Activated CD4-positive, alpha-beta T cell treated with anti-CD3 and anti-CD28 coated beads, Interleukin-2, amount 10 ng/mL, durations not matched to agents 24 days and 14 days (primary cell): ENCODE results near the gene GRK5. TPM values are rescaled to one million over a fixed set of nuclear protein-coding genes. Genes with fewer than 3 reads are reported as not detected.

Source experiments
- DNase-seq: peaks from one replicate; pipeline ENCODE4 v3.0.0; 2022
- H3K27ac Mint-ChIP-seq: one replicate; pipeline ENCODE4 v1.8.0; 2022; ENCODE audit warnings: mild to moderate bottlenecking, mixed read lengths
- H3K27me3 Mint-ChIP-seq: one replicate; pipeline ENCODE4 v1.8.0; 2022; ENCODE audit warnings: mixed read lengths
- H3K36me3 Mint-ChIP-seq: one replicate; pipeline ENCODE4 v1.8.0; 2022; ENCODE audit warnings: low read depth, mild to moderate bottlenecking, mixed read lengths
- H3K4me1 Mint-ChIP-seq: one replicate; pipeline ENCODE4 v1.8.0; 2021; ENCODE audit warnings: mixed read lengths
- H3K4me3 Mint-ChIP-seq: one replicate; pipeline ENCODE4 v1.8.0; 2022; ENCODE audit warnings: mild to moderate bottlenecking, moderate library complexity, mixed read lengths
- H3K9me3 Mint-ChIP-seq: one replicate; pipeline ENCODE4 v1.8.0; 2021; ENCODE audit warnings: mixed read lengths
- intact Hi-C: fragments of 100-400 bp; cut with micrococcal nuclease; formaldehyde crosslinking; loops from one replicate; pipeline ENCODE4 v1.15.1; 2023
- total RNA-seq: library from RNA; stranded (reverse); gene quantifications from 2 replicates; pipeline ENCODE4 v1.2.3, GENCODE V29; 2022

The GRK5 gene
- total RNA-seq, 1 donor from 2014 or later, result 27.3 TPM

GRCh38 chr10:119395280-119396007 lies 188.1 kb downstream of the GRK5 start:
- Mint-ChIP-seq H3K27me3 (peaks cover 2% of the 10 kb centered on the region), H3K27ac (no peak overlapping the region), H3K4me3 (no peak overlapping the region), H3K36me3 (peaks cover 19% of the 10 kb centered on the region), H3K9me3 (peaks cover 8% of the 10 kb centered on the region), H3K4me1 (peaks cover 23% of the 10 kb centered on the region)
- intact Hi-C loops, result no loop called here
- DNase-seq, result no peak

DNA sequence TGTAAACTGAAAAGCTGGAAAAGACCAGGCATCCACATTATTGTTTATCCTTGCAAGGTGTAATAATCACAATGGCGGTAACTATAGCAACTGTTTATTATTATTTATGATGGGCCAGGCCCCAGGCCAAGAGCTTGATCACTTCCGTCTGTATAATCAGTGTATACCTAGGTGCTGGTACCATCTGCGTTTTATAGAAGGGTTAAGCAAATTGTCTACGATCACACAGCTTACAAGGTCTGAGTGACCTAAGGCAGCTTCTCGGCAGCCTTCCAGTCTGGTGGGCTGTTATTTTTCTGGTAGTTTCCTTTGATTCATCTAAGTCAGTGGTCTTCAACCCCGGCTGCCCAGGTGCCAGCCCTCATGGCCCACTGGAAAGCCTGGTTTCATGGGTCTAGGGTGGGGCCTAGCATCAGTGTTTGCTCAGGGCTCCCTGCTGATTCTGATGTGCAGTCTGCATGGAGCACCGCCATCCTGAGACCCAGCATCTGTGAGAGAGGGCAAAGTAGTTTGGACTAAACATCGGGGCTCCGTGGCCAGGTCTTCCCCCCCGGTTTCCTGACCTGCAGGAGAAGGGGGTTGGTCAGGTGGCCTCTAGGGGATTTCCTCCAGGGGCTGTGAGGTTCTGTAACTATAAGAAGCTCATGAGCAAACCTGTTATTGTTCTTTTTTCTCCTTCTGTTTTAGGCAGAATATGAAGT lies 188.8 kb downstream of the GRK5 start:
- Mint-ChIP-seq H3K4me3 (no peak overlapping the region), H3K4me1 (peaks cover 21% of the 10 kb centered on the region), H3K27me3 (peaks cover 2% of the 10 kb centered on the region), H3K9me3 (peaks cover 8% of the 10 kb centered on the region), H3K36me3 (peaks cover 16% of the 10 kb centered on the region), H3K27ac (no peak overlapping the region)
- DNase-seq, result no peak
- intact Hi-C loops, result no loop called here

GRCh38 chr10:119396709-119397071 lies 189.3 kb downstream of the GRK5 start:
- Mint-ChIP-seq H3K27ac (no peak overlapping the region), H3K4me3 (no peak overlapping the region), H3K4me1 (peaks cover 21% of the 10 kb centered on the region), H3K27me3 (peaks cover 2% of the 10 kb centered on the region), H3K9me3 (peaks cover 8% of the 10 kb centered on the region), H3K36me3 (peaks cover 16% of the 10 kb centered on the region)
- intact Hi-C loops, result no loop called here
- no peak for DNase-seq

DNA sequence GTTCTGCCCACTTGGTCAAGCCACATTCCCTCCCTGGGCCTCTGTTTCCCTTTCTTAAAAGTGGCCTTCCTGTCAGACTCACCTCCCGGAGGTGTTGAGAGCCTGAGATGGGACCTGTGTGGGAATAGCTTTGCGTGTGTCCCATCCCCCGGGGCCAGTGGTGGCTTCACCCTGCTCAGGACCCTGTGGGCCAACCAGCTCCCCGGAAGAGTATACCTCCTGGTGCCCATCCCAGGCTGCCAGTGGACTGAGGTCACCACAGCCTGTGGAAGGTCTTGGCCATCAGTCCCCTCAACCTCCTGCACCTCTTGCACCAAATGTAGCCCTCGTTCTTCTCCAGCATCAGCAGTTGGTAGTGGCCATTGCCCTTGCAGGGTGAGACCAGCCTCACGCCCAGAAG lies 190.0 kb downstream of the GRK5 start:
- DNase-seq, result no peak
- H3K27ac Mint-ChIP-seq, result no peak overlapping the region
- intact Hi-C loops, result no loop called here

GRCh38 chr10:119398996-119399395 lies 191.6 kb downstream of the GRK5 start:
- Mint-ChIP-seq H3K4me3 (no peak overlapping the region), H3K27ac (no peak overlapping the region), H3K27me3 (peaks cover 2% of the 10 kb centered on the region), H3K36me3 (peaks cover 10% of the 10 kb centered on the region), H3K9me3 (peaks cover 3% of the 10 kb centered on the region), H3K4me1 (peaks cover 17% of the 10 kb centered on the region)
- intact Hi-C loops, result no loop called here
- DNase-seq, result no peak

More for the DNA sequence above, 190.0 kb downstream of the GRK5 start:
- H3K4me3 Mint-ChIP-seq, result no peak overlapping the region
- peaks cover 16% of the 10 kb centered on the region for H3K36me3 Mint-ChIP-seq
- H3K9me3 Mint-ChIP-seq, result peaks cover 8% of the 10 kb centered on the region
- H3K4me1 Mint-ChIP-seq, result peaks cover 21% of the 10 kb centered on the region
- peaks cover 2% of the 10 kb centered on the region for H3K27me3 Mint-ChIP-seq

DNA sequence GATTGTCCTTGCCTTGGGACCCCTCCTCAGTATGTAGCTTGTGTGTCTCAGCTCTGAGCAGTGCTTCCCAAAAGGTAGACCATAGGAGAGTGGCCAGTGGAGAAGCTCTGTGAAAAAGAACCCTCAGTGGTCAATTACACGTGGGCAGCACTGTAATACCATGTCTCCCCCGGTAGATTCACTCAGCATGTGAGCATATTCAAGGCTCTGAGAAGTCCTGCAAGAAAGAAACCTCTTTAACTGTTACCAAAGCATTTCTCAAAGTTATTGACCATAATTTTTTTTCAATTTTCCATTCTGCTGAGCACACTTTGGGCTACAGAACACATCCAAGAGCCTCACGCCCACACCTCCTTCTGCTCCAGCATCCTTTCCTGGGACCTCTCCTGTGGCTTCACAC lies 192.1 kb downstream of the GRK5 start:
- H3K36me3 Mint-ChIP-seq, result peaks cover 6% of the 10 kb centered on the region

DNA sequence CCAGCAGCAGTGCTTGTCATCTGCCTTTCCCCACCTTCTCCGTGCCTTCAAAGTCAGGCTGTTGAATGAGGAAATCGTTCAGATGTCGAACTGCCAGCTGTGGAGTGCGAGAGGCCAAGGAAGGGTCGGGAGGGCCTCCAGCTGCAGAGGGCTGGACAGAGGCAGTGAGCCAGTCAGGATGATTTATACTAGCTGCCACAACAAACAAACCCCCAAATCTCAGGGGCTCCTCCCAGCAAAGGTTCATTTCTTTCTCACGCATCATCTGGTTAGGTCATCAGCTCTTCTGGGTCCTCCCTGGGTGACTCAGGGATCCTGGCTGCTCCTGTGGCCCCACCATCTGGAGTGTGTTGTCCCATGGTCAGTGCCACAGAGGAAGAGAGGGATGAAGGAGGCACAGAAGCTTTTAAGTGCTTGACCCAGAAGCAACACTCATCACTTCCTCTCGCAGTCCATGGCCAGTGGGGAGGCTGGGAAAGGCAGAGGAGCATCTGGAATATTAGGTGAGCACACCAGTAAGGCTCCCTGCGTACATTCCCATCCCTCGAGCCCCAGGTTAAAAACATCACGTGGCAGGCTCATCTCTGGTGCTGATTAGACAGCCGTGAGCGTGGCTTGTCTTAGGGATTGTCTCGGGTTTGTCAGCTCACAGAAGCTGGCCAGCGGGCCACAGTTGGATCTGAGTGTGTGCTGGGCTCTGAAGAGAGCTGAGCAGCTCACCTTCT lies 194.5 kb downstream of the GRK5 start:
- intact Hi-C loops, result no loop called here
- no peaks in the 10 kb centered on the region for H3K9me3 Mint-ChIP-seq
- no peaks in the 10 kb centered on the region for H3K27me3 Mint-ChIP-seq
- no peak overlapping the region for H3K27ac Mint-ChIP-seq
- peaks cover 4% of the 10 kb centered on the region for H3K36me3 Mint-ChIP-seq
- no peak for DNase-seq
- H3K4me1 Mint-ChIP-seq, result peaks cover 2% of the 10 kb centered on the region
- no peak overlapping the region for H3K4me3 Mint-ChIP-seq

More for the DNA sequence above, 192.1 kb downstream of the GRK5 start:
- no peaks in the 10 kb centered on the region for H3K27me3 Mint-ChIP-seq
- peaks cover 13% of the 10 kb centered on the region for H3K4me1 Mint-ChIP-seq
- H3K9me3 Mint-ChIP-seq, result no peaks in the 10 kb centered on the region
- intact Hi-C loops, result no loop called here
- H3K27ac Mint-ChIP-seq, result no peak overlapping the region
- no peak for DNase-seq
- H3K4me3 Mint-ChIP-seq, result no peak overlapping the region

- intact Hi-C loops, result no loop called here
- DNase-seq, result no peak
- Mint-ChIP-seq H3K36me3 (peaks cover 3% of the 10 kb centered on the region), H3K27ac (no peak overlapping the region), H3K4me3 (no peak overlapping the region), H3K4me1 (peaks cover 2% of the 10 kb centered on the region), H3K9me3 (no peaks in the 10 kb centered on the region), H3K27me3 (no peaks in the 10 kb centered on the region)
These were observed 196.6 kb downstream of the GRK5 start for GRCh38 chr10:119403921-119404320.

DNA sequence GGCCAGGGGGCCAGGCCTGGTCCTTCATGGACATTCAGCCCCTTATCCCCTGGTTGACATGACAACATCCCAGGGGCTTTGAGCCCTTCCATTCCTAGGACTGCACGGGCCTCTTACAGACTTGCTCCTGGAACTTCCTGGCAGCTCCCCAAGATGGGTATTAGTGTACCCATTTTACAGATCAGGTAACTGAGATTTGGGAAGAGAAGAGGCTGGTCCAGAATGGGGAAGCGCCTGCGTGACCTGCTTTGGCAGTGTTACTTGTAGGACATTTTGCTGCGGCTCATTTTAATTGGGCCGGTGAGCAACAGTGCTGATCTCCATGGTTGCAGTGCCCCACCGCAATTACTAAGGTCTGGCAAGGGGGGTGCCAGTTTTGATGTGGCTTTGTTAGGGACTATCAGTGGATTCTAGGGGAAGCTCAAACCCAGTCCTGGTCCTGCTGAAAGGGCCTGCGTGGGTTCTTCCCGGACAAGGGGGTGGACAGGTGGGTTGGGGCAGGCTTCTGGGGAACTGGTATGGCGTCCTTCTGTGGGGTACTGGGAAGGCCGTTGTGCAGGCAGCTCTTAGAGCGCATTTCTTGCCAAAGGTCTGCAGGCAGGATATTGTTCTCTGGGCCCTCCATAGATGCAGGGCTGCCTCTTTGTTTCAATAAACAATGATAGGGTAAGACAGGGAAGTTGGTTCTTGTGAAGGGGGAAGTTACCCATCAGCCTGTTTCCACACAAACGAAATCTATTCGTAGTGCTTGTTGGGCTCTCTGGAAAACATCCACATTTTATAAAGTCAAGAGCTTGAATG lies 197.5 kb downstream of the GRK5 start:
- Mint-ChIP-seq H3K27ac (no peak overlapping the region), H3K36me3 (no peaks in the 10 kb centered on the region)

GRCh38 chr10:119405520-119405807 lies 198.1 kb downstream of the GRK5 start:
- no peak for DNase-seq
- H3K9me3 Mint-ChIP-seq, result no peaks in the 10 kb centered on the region
- intact Hi-C loops, result no loop called here

More for the DNA sequence above, 197.5 kb downstream of the GRK5 start:
- DNase-seq, result no peak
- intact Hi-C loops, result no loop called here
- H3K4me1 Mint-ChIP-seq, result peaks cover 2% of the 10 kb centered on the region
- H3K4me3 Mint-ChIP-seq, result no peak overlapping the region
- H3K9me3 Mint-ChIP-seq, result no peaks in the 10 kb centered on the region
- no peaks in the 10 kb centered on the region for H3K27me3 Mint-ChIP-seq

DNA sequence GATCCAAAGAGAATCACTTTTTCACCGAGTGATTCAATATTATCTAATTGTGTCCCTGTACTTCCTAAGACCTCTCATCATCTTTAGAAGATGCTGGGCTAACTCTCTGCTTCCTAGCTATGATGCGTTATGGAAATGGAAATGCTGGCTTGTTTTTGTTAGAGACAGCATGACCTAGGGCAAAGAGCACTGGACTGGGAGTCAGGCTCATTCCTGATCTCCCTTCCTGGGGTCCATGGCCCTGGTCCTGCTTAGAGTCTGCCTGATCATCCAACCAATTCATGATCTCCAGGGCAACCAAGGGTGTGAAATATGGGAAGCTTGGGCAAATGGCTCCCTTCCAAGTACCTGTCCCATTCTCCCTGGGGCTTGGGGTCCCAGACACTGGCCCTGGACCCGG lies 198.8 kb downstream of the GRK5 start:
- no peak for DNase-seq
- intact Hi-C loops, result no loop called here
- H3K9me3 Mint-ChIP-seq, result no peaks in the 10 kb centered on the region
- no peaks in the 10 kb centered on the region for H3K27me3 Mint-ChIP-seq
- H3K27ac Mint-ChIP-seq, result no peak overlapping the region
- no peaks in the 10 kb centered on the region for H3K4me1 Mint-ChIP-seq
- H3K36me3 Mint-ChIP-seq, result no peaks in the 10 kb centered on the region
- no peak overlapping the region for H3K4me3 Mint-ChIP-seq

More at GRCh38 chr10:119405520-119405807, 198.1 kb downstream of the GRK5 start:
- Mint-ChIP-seq H3K4me3 (no peak overlapping the region), H3K27me3 (no peaks in the 10 kb centered on the region), H3K36me3 (no peaks in the 10 kb centered on the region), H3K4me1 (no peaks in the 10 kb centered on the region), H3K27ac (no peak overlapping the region)

- Mint-ChIP-seq H3K27me3 (no peaks in the 10 kb centered on the region), H3K4me1 (no peaks in the 10 kb centered on the region), H3K9me3 (no peaks in the 10 kb centered on the region)
These were observed 199.4 kb downstream of the GRK5 start for GRCh38 chr10:119406601-119407253.

DNA sequence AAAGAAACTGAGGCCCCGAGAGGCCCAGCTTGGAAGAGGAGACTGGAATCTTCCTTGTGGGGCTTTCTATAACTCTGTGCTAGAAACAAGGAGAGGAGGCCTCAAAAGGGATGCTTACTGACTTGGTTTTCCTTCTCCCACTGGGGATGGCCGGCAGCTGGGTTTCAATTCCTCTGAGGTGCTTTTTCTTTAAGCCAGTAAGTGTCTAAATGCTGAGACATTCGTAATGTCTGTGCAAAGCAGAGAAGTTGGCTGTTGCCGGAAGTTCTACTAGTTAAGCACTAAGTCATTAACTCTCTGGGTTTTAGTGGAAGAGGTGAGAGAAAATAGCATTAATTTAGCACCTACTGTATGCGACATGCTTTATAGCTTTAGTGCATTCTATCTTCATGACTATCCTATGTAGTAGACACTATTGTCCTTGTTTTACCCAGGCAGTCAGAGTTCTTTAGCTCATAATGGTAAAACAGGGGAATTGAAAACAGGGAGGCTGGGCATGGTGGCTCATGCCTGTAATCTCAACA lies 199.9 kb downstream of the GRK5 start:
- Mint-ChIP-seq H3K27me3 (no peaks in the 10 kb centered on the region), H3K36me3 (no peaks in the 10 kb centered on the region), H3K27ac (no peak overlapping the region), H3K4me1 (no peaks in the 10 kb centered on the region), H3K9me3 (no peaks in the 10 kb centered on the region), H3K4me3 (no peak overlapping the region)
- no peak for DNase-seq
- intact Hi-C loops, result no loop called here

More at GRCh38 chr10:119406601-119407253, 199.4 kb downstream of the GRK5 start:
- DNase-seq, result no peak
- Mint-ChIP-seq H3K27ac (no peak overlapping the region), H3K36me3 (no peaks in the 10 kb centered on the region), H3K4me3 (no peak overlapping the region)
- intact Hi-C loops, result no loop called here
